SU-DHL-6 (cell line): ENCODE results near the gene LCN10.

Source experiments
- H2AFZ ChIP-seq: fragments of 200-600 bp; sonication (generic); 2 replicates; pipeline ENCODE4 v1.6.1; 2014; ENCODE audit warnings: low read depth, mild to moderate bottlenecking, moderate library complexity, mixed read lengths, antibody characterized with exemption, low read length; ENCODE audit not compliant: severe bottlenecking
- H3F3A ChIP-seq: fragments of 200-600 bp; shearing (Covaris generic); 2 replicates; pipeline ENCODE4 v1.6.0; 2016; ENCODE audit warnings: antibody characterized with exemption, mild to moderate bottlenecking; ENCODE audit not compliant: insufficient read depth
- H3K27ac ChIP-seq: fragments of 200-600 bp; sonication (generic); 2 replicates; pipeline ENCODE4 v1.5.1; 2016; ENCODE audit warnings: low read depth, mild to moderate bottlenecking, low read length, moderate library complexity, mixed read lengths
- H3K27me3 ChIP-seq: fragments of 200-600 bp; sonication (generic), shearing (Covaris generic); 2 replicates; pipeline ENCODE4 v1.6.0; 2014; ENCODE audit warnings: mild to moderate bottlenecking, low read length
- H3K36me3 ChIP-seq: fragments of 200-600 bp; sonication (generic); 2 replicates; pipeline ENCODE4 v1.6.1; 2014; ENCODE audit warnings: mild to moderate bottlenecking, low read length, mixed read lengths
- H3K4me2 ChIP-seq: fragments of 300-600, 200-600 bp; shearing (Covaris generic), sonication (generic); 2 replicates; pipeline ENCODE4 v1.6.0; 2014; ENCODE audit warnings: low read length, low read depth, mild to moderate bottlenecking; ENCODE audit not compliant: poor library complexity, severe bottlenecking
- H3K4me3 ChIP-seq: fragments of 200-600 bp; sonication (generic); 2 replicates; pipeline ENCODE4 v1.5.1; 2014; ENCODE audit warnings: antibody characterized with exemption, low read length, mild to moderate bottlenecking, mixed read lengths; ENCODE audit not compliant: insufficient read depth, poor library complexity, severe bottlenecking
- H3K79me2 ChIP-seq: fragments of 200-600 bp; sonication (generic); 2 replicates; pipeline ENCODE4 v1.6.1; 2014; ENCODE audit warnings: mild to moderate bottlenecking, low read length, moderate library complexity; ENCODE audit not compliant: insufficient read depth
- H3K9ac ChIP-seq: fragments of 200-600 bp; sonication (generic); 2 replicates; pipeline ENCODE4 v1.7.0; 2014; ENCODE audit warnings: mild to moderate bottlenecking, low read length
- H3K9me2 ChIP-seq: fragments of 200-600 bp; sonication (generic); replicated peaks from 2 replicates; pipeline ENCODE4 v1.6.1; 2014; ENCODE audit warnings: low read length; ENCODE audit not compliant: insufficient read depth
- H3K9me3 ChIP-seq: fragments of 200-600 bp; sonication (generic); 2 replicates; pipeline ENCODE4 v1.6.1; 2014; ENCODE audit warnings: low read length, mixed read lengths; ENCODE audit not compliant: insufficient read depth
- H4K20me1 ChIP-seq: fragments of 200-600 bp; sonication (generic); 2 replicates; pipeline ENCODE4 v1.6.1; 2014; ENCODE audit warnings: low read depth, mild to moderate bottlenecking, antibody characterized with exemption, low read length, moderate library complexity, mixed read lengths
- EZH2phosphoT487 ChIP-seq: fragments of 200-600 bp; sonication (generic), shearing (Covaris generic); conservative IDR thresholded peaks from 2 replicates; pipeline ENCODE4 v1.6.1; 2018; ENCODE audit warnings: mild to moderate bottlenecking, antibody characterized with exemption, low read length, moderate library complexity, mixed read lengths
- TF ChIP-seq, protein P1 (sequence below): fragments of 200-600 bp; sonication (generic); IDR thresholded peaks from one replicate; pipeline ENCODE4 v1.5.1; 2017; ENCODE audit warnings: antibody characterized with exemption, mild to moderate bottlenecking, low read length, moderate library complexity; ENCODE audit not compliant: insufficient read depth, poor library complexity, severe bottlenecking

Gene LCN10

DNA sequence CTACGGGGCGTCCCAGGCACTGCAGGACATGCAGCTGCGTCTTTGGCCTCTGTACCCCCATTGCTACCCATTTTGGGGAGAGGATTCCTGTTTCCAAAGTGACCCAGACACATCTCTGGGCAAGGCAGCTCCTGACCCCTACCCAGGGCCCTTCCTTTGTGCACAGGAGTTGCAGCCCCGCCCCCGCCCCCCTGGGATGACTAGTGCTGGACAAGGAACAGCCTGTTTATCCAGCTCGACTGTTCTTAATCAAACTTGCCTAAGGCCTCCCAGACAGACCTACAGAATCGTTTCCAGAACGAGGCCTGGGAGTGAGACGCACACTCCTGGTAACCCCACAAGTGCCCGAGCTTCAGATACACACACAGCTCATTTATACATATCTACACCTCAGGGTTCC lies 17.1 kb downstream of the LCN10 start:
- H3F3A ChIP-seq = peaks cover 31% of the 10 kb centered on the region
- no peaks in the 10 kb centered on the region for H3K9me3 ChIP-seq
- H3K9me2 ChIP-seq = no peaks in the 10 kb centered on the region
- H3K79me2 ChIP-seq = peaks cover 26% of the 10 kb centered on the region
- no peak overlapping the region for H2AFZ ChIP-seq
- H3K27ac ChIP-seq = no peak overlapping the region
- no peak overlapping the region for H3K9ac ChIP-seq
- TF ChIP-seq, protein P1, sequence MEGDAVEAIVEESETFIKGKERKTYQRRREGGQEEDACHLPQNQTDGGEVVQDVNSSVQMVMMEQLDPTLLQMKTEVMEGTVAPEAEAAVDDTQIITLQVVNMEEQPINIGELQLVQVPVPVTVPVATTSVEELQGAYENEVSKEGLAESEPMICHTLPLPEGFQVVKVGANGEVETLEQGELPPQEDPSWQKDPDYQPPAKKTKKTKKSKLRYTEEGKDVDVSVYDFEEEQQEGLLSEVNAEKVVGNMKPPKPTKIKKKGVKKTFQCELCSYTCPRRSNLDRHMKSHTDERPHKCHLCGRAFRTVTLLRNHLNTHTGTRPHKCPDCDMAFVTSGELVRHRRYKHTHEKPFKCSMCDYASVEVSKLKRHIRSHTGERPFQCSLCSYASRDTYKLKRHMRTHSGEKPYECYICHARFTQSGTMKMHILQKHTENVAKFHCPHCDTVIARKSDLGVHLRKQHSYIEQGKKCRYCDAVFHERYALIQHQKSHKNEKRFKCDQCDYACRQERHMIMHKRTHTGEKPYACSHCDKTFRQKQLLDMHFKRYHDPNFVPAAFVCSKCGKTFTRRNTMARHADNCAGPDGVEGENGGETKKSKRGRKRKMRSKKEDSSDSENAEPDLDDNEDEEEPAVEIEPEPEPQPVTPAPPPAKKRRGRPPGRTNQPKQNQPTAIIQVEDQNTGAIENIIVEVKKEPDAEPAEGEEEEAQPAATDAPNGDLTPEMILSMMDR = no peak
- no peak for TF ChIP-seq EZH2phosphoT487
- H3K4me3 ChIP-seq = no peak overlapping the region
- H4K20me1 ChIP-seq = peaks cover 18% of the 10 kb centered on the region; the same call in 1 of the 2 replicates
- H3K36me3 ChIP-seq = peaks cover 24% of the 10 kb centered on the region
- H3K27me3 ChIP-seq = no peaks in the 10 kb centered on the region
- peak overlapping the region; percentile 86 for H3K4me2 ChIP-seq

DNA sequence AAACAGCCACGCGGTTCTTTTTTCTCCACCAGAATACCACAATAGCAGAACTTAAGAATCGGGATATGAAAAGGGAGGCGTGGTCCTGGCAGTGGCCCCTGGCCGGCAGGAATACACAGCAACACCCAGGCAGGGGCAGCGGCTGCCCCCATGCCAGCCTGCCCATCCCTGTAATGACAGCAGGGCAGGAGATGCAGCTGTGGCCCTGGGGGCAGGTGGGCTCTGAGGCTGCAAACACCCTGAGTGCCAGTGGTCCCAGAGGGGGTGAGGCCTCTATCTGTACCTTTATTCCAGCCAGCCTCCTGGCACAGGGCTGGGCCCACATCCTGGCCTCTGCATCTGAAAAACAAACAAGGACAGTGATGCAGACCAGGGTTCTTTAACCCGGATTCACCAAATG lies 18.0 kb downstream of the LCN10 start:
- Histone ChIP-seq H4K20me1 (peaks cover 18% of the 10 kb centered on the region; the same call in 1 of the 2 replicates), H3K4me2 (no peak overlapping the region), H3K4me3 (no peak overlapping the region), H3K79me2 (peaks cover 22% of the 10 kb centered on the region), H2AFZ (no peak overlapping the region), H3F3A (peaks cover 31% of the 10 kb centered on the region), H3K27me3 (no peaks in the 10 kb centered on the region), H3K27ac (no peak overlapping the region), H3K9ac (no peak overlapping the region), H3K9me3 (no peaks in the 10 kb centered on the region), H3K9me2 (no peaks in the 10 kb centered on the region), H3K36me3 (peaks cover 24% of the 10 kb centered on the region)
- TF ChIP-seq EZH2phosphoT487 = no peak
- TF ChIP-seq, protein P1 = no peak

- H3K9me3 ChIP-seq = no peaks in the 10 kb centered on the region
- H3K4me3 ChIP-seq = no peak overlapping the region
- H3K79me2 ChIP-seq = peaks cover 16% of the 10 kb centered on the region
- H3K4me2 ChIP-seq = no peak overlapping the region
- no peaks in the 10 kb centered on the region for H3K9me2 ChIP-seq
- peaks cover 24% of the 10 kb centered on the region for H3K36me3 ChIP-seq
- TF ChIP-seq, protein P1 = no peak
- no peak for TF ChIP-seq EZH2phosphoT487
- no peaks in the 10 kb centered on the region for H3K27me3 ChIP-seq
- no peak overlapping the region for H3K27ac ChIP-seq
- H3F3A ChIP-seq = peaks cover 31% of the 10 kb centered on the region
- H4K20me1 ChIP-seq = peaks cover 18% of the 10 kb centered on the region; the same call in 1 of the 2 replicates
- H3K9ac ChIP-seq = no peak overlapping the region
- no peak overlapping the region for H2AFZ ChIP-seq
Measured at GRCh38 chr9:136723989-136724388, 18.8 kb downstream of the LCN10 start.
